Fibroblast of mammary gland (primary cell): ENCODE measurements around the gene SCPEP1.
"Not testable (repeated sequence)": the region's sequence is repeated elsewhere in the genome, so short reads cannot be mapped to it uniquely, and the experiment has no call there.

ENCODE experiments used
- DNase-seq: peaks from one replicate; pipeline ENCODE4 v3.0.0-alpha.2; 2010; ENCODE audit warnings: low read depth
- H3K4me3 ChIP-seq: 2 replicates; pipeline ENCODE4 v1.5.1; 2011; ENCODE audit warnings: low read depth, mild to moderate bottlenecking, low read length, moderate library complexity; ENCODE audit not compliant: control insufficient read depth
- TF ChIP-seq, protein P1 (sequence below): conservative IDR thresholded peaks from 2 replicates; pipeline ENCODE4 v1.5.1; 2011; ENCODE audit warnings: low read depth, low read length, inconsistent platforms; ENCODE audit not compliant: control insufficient read depth, insufficient read depth

The SCPEP1 gene

DNA sequence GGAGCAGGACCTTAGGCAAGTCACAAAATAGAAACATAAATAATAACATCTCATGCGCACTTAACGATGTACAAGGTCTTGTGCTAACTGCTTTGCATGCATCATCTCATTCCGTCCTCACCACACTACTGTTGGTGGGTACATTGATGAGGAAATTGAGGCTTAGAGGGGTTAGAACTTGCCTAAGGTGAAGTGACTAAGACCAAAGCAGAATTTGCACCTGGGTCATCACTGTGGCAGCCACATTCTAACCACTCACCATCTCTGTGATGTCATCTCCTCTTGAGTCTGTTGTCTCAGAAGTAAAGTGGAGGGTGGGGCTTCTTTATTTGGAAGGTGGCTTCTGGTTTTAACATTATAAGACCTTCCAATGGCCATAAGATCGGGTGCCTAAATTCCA lies 43.7 kb upstream of the SCPEP1 start:
- no peak for DNase-seq
- H3K4me3 ChIP-seq = no peak overlapping the region
- TF ChIP-seq, protein P1, sequence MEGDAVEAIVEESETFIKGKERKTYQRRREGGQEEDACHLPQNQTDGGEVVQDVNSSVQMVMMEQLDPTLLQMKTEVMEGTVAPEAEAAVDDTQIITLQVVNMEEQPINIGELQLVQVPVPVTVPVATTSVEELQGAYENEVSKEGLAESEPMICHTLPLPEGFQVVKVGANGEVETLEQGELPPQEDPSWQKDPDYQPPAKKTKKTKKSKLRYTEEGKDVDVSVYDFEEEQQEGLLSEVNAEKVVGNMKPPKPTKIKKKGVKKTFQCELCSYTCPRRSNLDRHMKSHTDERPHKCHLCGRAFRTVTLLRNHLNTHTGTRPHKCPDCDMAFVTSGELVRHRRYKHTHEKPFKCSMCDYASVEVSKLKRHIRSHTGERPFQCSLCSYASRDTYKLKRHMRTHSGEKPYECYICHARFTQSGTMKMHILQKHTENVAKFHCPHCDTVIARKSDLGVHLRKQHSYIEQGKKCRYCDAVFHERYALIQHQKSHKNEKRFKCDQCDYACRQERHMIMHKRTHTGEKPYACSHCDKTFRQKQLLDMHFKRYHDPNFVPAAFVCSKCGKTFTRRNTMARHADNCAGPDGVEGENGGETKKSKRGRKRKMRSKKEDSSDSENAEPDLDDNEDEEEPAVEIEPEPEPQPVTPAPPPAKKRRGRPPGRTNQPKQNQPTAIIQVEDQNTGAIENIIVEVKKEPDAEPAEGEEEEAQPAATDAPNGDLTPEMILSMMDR = no peak

DNA sequence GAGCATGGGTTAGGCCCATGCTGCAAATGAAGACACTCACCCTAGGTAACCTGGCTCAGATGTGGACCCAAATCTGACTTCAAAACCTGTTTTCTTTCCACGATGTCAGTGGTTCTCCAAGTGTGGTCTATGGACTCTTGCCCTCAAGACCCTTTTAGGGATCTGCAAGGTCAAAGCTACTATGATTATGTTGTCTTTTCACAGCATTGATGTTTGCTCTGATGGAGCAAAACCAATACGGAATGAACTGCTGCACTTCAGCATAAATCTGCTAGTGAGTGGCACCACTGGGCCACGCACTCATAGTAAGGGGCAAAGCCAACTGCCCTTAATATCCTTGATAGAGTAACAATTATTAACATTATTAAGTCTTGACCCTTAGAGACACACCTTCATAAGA lies 42.5 kb upstream of the SCPEP1 start:
- DNase-seq = no peak
- TF ChIP-seq, protein P1 = no peak
- H3K4me3 ChIP-seq = no peak overlapping the region

DNA sequence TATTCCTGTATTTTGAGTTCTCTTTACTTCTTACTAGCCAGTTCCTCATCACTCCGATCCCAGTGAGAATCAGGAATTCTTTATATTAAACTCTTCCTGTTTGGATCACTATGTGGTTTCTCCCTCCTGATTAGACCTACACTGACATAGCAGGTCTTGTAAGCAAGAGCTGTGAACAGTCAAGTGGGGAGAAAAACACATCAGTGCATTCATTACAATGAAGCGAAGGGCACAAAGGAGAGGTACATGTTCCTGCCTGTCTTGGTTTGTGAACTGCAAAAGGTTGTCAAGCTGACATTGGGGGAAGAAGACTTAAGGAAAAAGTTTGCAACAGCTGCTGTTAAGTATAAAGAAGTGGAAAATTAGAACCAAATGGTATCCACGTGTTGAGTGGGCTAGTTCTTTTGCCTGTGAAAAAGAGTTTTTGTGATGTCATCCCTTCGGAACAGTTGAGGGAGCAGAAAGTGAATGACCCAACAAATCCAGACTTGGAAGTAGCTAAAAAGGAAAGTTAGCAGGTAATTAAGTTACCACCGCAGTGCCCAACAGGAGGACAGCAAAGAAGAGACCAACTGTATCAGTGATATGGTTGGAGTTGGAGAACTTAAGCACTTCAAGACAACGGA lies 41.1 kb upstream of the SCPEP1 start:
- peak; percentile 35 for DNase-seq
- TF ChIP-seq, protein P1 = no peak
- H3K4me3 ChIP-seq = no peak overlapping the region

DNA sequence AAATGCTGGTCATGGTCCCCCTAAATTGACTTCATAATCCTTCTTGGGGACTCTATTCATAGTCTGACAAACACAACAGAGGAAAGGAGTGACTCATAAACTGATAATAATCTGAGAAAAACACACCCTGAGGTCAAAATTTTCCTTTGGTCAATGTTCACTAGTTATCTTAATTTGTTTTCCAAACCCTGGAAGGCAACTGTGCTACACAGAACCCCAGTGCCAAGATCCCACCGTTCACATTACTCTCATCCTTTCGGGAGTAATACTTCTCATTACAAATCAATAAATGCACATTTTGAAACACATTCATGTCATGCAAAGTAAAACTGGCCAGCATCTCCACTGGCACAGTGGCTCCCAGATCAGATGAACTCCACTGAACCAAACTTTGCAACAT lies 40.2 kb upstream of the SCPEP1 start:
- no peak overlapping the region for H3K4me3 ChIP-seq
- DNase-seq = no peak
- TF ChIP-seq, protein P1 = no peak

DNA sequence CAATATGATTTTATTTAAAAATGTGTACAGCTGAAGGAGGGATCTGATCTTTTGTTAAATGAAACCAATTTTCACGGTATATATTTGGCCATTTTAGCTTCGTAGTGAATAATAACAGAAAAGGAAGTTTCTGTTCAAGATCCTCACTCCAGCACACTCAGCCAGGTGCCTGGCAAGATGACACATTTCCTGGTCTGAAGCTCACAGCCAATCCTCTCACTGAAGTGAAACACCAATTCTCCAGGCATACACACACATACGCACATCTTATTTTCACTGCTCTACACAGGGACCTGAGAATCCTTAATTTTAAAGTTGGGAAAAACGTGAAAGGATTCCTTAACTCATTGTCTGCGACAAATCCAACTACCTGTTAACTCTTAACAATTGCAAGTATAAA lies 39.7 kb upstream of the SCPEP1 start:
- DNase-seq, H3K4me3 ChIP-seq: not testable (repeated sequence)

DNA sequence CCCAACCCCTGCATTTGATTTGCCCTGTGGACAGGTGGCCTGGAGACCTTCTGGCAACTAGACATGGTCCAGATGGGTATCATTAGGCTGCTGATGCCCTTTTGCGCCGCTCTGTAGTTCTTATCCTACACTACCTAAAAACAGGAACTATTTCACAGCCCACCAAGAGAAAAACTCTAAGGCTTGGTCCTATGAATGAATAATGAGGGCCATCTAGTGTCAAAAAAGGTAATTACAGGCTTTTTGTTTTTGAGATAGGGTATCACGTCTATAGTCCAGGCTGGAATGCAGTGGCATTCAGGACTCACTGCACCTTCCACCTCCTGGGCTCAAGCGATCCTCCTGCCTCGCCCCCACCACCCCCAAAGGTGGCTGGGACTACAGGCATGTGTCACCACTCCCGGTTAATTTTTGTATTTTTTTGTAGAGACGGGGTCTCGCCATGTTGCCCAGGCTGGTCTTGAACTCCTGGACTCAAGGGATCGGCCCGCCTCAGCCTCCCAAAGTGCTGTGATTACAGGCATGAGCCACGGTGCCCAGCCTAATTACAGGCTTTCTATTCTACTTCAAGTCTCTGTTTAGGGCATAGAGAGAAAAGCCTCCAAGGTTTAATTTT lies 38.0 kb upstream of the SCPEP1 start:
- DNase-seq = peak; percentile 64
- no peak overlapping the region for H3K4me3 ChIP-seq

DNA sequence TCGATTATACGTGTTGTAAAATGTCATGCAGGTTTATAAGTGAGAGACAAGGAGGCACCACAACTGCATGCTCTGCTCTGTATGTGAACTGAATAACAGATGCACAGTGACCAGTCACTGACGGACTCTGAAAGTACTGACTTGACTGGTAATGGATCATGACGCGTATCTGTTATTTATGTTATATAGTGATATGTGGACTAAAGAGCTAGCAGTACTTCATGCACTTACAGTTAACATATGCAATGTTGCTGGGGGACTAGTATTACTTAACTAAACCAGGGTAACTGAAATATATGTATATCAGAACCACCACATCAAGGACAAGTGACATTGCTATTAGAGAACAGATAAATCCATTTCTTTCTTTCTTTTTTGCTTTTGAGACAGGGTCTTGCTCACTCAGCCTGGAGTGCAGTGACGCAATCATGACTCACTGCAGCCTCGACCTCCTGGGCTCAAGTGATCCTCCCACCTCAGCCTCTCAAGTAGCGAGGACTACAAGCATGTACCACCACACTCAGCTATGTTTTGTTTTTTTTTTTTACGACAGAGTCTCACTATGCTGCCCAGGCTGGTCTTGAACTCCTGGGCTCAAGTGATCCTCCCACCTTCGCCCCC lies 34.3 kb upstream of the SCPEP1 start:
- TF ChIP-seq, protein P1 = no peak
- DNase-seq = peak; percentile 27
- H3K4me3 ChIP-seq = no peak overlapping the region

More for the DNA sequence above, 38.0 kb upstream of the SCPEP1 start:
- TF ChIP-seq, protein P1 = peak; percentile 69
